NCI-H524 treated with DMSO at 0.1 percent for 48 hours (cell line): Measurements from ENCODE around the gene GRPEL2.
"Not testable (repeated sequence)": the region's sequence is repeated elsewhere in the genome, so short reads cannot be mapped to it uniquely, and the experiment has no call there.

ENCODE experiments used
- DNase-seq: peaks from one replicate; lab custom pipeline; 2025; lab: John Stamatoyannopoulos, UW

GRPEL2 gene

GRCh38 chr5:149376711-149377447, 31.6 kb downstream of the GRPEL2 start:
- DNase-seq: no peak

GRCh38 chr5:149378241-149378820, 33.0 kb downstream of the GRPEL2 start:
- DNase-seq: no peak

DNA sequence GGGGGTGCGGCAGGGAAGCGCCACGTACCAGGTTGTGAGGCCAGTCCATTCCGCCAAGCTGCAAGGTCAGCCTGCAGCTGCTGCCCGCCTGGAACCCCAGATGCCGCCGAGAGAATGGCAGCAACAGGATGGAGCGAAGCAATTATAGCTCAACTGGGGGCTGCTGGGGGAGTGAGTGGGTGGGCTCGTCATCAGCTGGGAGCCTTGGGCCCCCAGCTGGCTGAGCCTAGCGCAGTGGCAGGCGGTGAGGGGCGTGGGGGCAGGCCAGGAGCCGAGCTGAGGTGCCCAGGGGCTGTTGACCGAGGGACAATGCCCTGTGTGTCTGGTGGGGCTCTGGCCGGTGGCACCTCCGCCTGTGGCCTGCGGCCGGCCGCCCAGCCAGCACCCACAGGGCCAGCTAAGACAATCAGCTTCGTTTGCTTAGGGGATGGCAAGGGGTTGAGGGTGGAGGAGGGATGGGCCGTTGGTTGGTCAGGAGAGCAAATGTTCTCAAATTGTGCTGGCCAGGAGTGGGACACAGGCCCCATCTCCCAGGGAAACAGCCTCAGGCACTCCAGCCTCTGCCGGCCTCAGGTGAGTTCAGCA, 34.0 kb downstream of the GRPEL2 start, which contains the start of gene IL17B:
Gene IL17B (minus strand): TSS at position 116 of the 585 bp plus-strand sequence. CDS start 67 bp downstream, at position 49.
- DNase-seq: no peak

DNA sequence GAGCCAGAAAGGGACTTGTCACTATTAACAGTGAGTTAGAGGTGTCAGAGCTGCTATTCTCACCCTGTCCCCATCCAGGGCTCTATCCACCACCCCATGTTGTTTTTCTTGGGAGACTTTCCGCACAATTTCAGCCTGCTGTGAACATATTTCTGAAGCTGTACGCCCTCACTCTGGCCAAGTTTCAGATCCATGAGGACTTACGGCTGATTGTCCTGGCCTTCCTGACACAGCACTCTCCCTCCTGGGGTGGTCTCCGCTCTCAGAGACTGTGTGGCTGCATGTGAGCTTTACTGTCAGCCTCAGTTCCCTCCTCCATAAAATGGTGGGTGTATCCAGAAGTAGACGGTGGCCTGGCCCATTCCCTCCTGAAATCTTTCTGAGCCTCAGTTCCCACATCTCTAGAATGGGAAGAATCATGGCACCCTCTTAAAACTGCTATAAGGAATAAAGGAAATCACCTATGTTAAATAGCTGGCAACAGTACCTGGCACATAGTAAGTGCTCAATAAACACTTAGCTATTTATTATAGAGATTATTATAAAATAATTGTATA, 34.6 kb downstream of the GRPEL2 start:
- DNase-seq: no peak

GRCh38 chr5:149380466-149381121, 35.3 kb downstream of the GRPEL2 start:
- no peak for DNase-seq

DNA sequence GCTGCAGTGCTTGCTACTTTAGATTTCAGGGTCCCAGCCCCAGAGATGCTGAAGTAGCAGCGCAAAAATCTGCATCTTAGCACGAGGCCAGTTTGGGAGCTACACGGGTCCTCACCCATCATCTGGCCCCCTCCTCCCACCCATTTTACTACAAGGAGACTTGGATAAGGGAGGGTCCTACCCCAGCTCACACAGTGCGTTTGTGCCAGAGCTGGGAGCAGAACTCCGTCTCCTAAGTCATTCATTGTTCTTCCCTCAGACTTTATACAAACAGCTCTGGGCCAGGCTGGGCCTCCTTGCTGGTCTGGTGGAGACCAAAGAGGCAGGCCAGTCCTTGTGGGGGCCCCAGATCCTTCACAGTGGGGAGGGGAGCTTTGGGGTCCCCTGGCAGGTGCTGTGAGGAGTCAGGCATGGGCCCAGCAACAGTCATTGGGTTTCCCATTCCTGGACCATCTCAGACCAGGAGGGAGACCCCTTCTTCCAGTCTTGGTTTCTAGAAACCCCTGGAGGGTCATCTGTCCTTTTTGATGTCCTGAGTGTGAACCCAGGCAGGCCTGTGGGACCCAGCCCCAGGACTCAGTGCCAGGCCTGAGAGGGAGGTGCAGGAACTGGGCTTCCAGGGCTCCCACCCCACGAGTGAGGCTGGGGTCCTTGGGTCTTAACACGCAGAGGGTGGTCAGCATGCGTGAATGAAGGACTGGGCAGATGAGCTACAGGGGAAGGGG, 36.1 kb downstream of the GRPEL2 start:
- no peak for DNase-seq

- no peak for DNase-seq
Observed at GRCh38 chr5:149381986-149382338, 36.7 kb downstream of the GRPEL2 start.

DNA sequence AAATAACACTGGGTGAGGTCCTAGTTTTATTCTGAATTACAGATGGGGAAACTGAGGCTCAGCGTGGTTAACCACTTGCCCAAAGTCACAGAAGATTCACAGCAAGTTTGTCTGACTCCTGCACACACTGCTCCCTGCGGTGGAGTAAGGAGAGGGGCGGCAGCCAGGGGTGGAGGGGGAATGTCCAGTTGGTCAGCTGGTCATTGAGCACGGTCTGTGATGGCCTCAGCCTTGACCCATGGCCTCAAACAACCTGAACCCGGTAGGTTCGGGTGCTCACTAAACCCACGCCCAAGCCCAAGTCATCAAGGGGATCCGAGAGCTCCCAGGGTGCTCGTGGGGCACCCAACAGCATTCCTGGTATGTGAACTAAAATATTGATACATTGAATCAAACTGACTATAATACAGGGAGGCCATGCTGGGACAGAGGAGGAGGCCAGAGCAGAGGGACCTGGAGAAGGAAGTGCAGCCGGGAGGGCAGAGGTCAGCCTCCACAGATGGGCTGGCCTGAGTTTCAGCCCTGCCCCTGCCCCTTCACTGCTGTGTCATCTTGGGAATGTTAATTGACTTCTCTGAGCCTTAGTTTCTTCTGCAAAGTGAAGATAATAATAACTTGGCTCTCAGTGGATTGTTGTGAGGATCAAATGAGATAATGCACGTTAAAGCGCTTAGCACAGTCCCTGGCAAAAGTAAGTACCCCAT, 37.4 kb downstream of the GRPEL2 start:
- DNase-seq: no peak

DNA sequence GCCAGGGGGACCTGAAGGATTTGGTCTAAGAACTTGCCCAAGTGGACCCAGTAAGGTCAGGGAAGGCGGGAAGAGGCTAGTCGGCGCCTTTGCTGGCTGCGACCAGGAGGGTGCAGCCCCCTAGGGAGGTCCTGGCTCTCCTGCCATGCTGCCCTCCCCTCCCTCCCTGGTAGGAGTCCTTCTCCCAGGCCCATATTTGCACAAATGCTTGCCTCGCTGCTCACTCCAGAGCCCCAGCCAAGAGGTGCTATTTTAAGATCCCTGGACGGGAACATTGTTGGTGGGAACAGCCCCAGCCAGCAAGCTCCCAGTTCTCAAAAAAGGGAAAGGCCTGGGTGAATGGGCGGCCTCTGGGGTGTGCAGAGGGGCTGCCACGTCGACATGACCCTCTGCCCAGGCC, 38.1 kb downstream of the GRPEL2 start:
- DNase-seq: no peak

GRCh38 chr5:149386166-149386565, 40.9 kb downstream of the GRPEL2 start:
- no peak for DNase-seq

DNA sequence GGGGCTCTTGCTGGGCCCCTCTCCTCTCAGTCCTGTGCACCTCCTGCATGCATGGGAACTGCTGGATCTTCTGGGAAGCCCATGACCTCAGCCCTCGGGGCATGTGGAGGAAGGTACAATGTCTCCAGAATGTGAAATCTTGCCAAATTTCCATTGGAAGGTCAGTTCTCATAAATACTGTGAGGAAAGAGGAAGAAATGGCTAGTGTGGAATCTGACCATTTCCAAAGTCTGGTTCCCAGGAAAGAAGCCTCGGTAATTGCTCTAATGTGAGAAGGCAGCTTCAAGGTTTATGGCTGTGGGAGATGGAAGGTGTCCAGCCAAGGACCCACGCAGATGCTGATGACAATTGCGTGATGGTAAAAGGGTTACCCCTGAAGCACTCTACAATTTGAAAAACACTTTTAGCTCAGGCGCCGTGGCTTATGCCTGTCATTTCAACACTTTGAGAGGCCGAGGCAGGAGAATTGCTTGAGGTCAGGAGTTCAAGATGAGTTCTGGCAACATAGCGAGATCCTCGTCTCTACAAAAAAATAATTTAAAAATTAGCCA, 41.9 kb downstream of the GRPEL2 start:
- DNase-seq: no peak

DNA sequence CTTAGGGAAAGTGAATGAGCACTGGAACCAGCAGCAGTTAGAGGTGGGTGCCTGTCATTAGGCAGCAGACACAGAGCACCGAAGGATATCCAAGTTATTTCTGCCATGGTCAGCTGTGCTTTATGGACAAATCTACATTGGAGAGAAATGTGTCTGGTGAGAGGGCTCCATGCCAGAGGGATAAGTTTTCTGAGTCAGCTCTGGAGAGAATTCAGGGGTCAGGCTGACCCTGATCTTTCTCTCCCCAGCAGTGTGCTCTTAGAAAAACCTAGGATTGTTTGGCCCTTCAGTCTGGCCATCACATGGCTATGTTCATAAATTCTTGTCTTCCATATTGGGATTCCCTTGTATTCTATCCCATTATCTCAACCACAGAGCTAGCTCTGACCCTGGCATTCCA, 42.7 kb downstream of the GRPEL2 start:
- no peak for DNase-seq

- no peak for DNase-seq
Observed at GRCh38 chr5:149388498-149389190, 43.3 kb downstream of the GRPEL2 start.

DNA sequence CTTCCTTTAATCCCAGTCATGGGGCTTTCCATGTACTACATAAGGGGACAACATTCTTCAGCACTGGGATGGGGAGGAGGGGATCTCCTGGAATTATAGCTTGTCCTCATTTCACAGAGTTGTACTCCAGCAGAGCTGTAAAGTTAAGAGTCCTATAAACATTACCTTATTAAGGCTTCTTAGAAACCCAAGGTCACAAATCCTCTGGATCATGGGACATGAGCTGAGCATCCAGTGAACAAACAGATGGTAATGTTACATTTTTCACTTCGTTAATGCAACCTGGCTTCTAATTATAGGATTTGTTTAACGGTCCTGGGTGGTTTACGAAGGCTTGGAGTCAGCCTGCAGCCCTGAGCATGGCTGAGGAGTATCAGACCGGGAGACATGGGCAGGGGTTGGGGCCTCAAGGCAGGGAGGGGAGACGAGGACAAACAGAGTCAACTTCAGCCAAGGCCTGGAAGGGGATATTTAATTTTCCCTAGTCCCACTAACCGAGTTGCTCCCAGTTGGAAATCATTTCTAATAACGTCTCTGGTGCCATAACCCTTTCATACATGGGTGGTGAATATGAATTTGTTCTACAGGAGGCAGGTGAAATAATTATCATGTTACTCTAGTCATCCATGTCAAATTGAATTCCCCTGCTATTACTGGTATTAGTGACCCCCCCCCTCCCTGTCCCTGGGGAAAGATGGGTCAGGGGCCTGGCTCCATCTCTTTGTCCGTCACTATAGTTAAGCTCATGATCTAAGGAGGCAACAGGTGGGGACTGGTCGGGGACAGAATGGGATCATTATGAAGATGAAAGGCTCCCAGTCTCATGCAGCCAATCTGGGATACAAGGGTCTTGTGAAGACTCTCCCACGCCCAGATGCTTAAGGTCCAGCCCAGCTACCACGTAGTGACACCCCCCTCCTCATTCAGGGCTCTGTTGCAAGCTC, 44.5 kb downstream of the GRPEL2 start:
- peak; percentile 14 for DNase-seq

GRCh38 chr5:149391076-149391475, 45.8 kb downstream of the GRPEL2 start:
- not testable (repeated sequence) for DNase-seq

GRCh38 chr5:149391524-149391923, 46.2 kb downstream of the GRPEL2 start:
- DNase-seq: no peak

GRCh38 chr5:149392718-149393117, 47.4 kb downstream of the GRPEL2 start:
- no peak for DNase-seq

- not testable (repeated sequence) for DNase-seq
Observed at GRCh38 chr5:149394996-149395395, 49.7 kb downstream of the GRPEL2 start.

- DNase-seq: no peak
Observed at GRCh38 chr5:149397530-149397929, 52.2 kb downstream of the GRPEL2 start.
